Left renal pelvis (tissue), 4 donors: ENCODE measurements around the gene ASS1. TPM values are rescaled to one million over a fixed set of nuclear protein-coding genes. Genes with fewer than 3 reads are reported as not detected.

ENCODE experiments used
- DNase-seq, 4 donors: peaks; one replicate each; pipeline ENCODE4 v3.0.0-alpha.2; 2013; ENCODE audit warnings: low read depth in 4 of 4, low spot score in 3 of 4
- polyA plus RNA-seq, 4 donors: library from polyadenylated mRNA; unstranded; fragments of 120-200 nt; gene quantifications; one replicate each; pipeline ENCODE4 v1.2.1, GENCODE V29; 2013; ENCODE audit not compliant: insufficient read length in 4 of 4

Gene ASS1
- polyA plus RNA-seq, 4 donors: 115 to 322 (median 251) TPM

GRCh38 chr9:130470269-130470668 is 25.5 kb downstream of the ASS1 start:
- no peak for DNase-seq

GRCh38 chr9:130470950-130471349 is 26.2 kb downstream of the ASS1 start:
- DNase-seq: no peak

- DNase-seq: no peak
Measured at GRCh38 chr9:130471411-130472183, 26.8 kb downstream of the ASS1 start.

- DNase-seq: no peak
Measured at GRCh38 chr9:130472184-130472705, 27.5 kb downstream of the ASS1 start.

GRCh38 chr9:130473009-130473408 is 28.2 kb downstream of the ASS1 start:
- DNase-seq: no peak

- DNase-seq: no peak
Measured at GRCh38 chr9:130473566-130473965, 28.8 kb downstream of the ASS1 start.

- DNase-seq: no peak
Measured at GRCh38 chr9:130474106-130474505, 29.3 kb downstream of the ASS1 start.

- no peak for DNase-seq
Measured at GRCh38 chr9:130476151-130476730, 31.5 kb downstream of the ASS1 start.

GRCh38 chr9:130477564-130477963 is 32.8 kb downstream of the ASS1 start:
- DNase-seq: no peak

GRCh38 chr9:130478152-130478551 is 33.4 kb downstream of the ASS1 start:
- no peak for DNase-seq

GRCh38 chr9:130478736-130479575 is 34.2 kb downstream of the ASS1 start:
- DNase-seq: no peak

GRCh38 chr9:130479587-130479986 is 34.8 kb downstream of the ASS1 start:
- DNase-seq: no peak

GRCh38 chr9:130480673-130481072 is 35.9 kb downstream of the ASS1 start:
- no peak for DNase-seq

GRCh38 chr9:130482463-130482862 is 37.7 kb downstream of the ASS1 start:
- DNase-seq: no peak

- no peak for DNase-seq
Measured at GRCh38 chr9:130483371-130483971, 38.7 kb downstream of the ASS1 start.

GRCh38 chr9:130484362-130485072 is 39.8 kb downstream of the ASS1 start:
- no peak for DNase-seq

GRCh38 chr9:130486103-130486502 is 41.3 kb downstream of the ASS1 start:
- DNase-seq: no peak

- DNase-seq: no peak
Measured at GRCh38 chr9:130487500-130487899, 42.7 kb downstream of the ASS1 start.

GRCh38 chr9:130488621-130489330 is 44.0 kb downstream of the ASS1 start:
- no peak for DNase-seq

GRCh38 chr9:130490981-130491380 is 46.2 kb downstream of the ASS1 start:
- no peak for DNase-seq
